Thoracic aorta (tissue), 2 donors: Measurements from ENCODE around the gene DISC1. TPM values are rescaled to one million over a fixed set of nuclear protein-coding genes. Genes with fewer than 3 reads are reported as not detected.
"Not testable (repeated sequence)": the region's sequence is repeated elsewhere in the genome, so short reads cannot be mapped to it uniquely, and the experiment has no call there.

Source experiments
- ATAC-seq: fragments of 150-250 bp; one replicate; pipeline ENCODE4 v1.8.0; 2017; ENCODE audit warnings: low read depth; ENCODE audit not compliant: insufficient number of reproducible peaks, low FRiP score
- DNase-seq: peaks from one replicate; pipeline ENCODE4 v3.0.0-alpha.2; 2020; ENCODE audit warnings: low spot score
- H3K27ac ChIP-seq, 2 donors: fragments of 200-600 bp; sonication (generic); 1 replicate in 1 of 2; 2 replicates in 1 of 2; pipeline ENCODE4 v1.5.1; 2016; ENCODE audit warnings: mild to moderate bottlenecking in 2 of 2, moderate library complexity in 2 of 2
- H3K27me3 ChIP-seq: fragments of 200-600 bp; sonication (generic); replicated peaks from 2 replicates; pipeline ENCODE4 v1.6.0; 2016; ENCODE audit warnings: mild to moderate bottlenecking; ENCODE audit not compliant: insufficient read depth
- H3K36me3 ChIP-seq: fragments of 200-600 bp; sonication (generic); one replicate; pipeline ENCODE4 v1.5.1; 2016
- H3K4me1 ChIP-seq, 2 donors: fragments of 200-600 bp; sonication (generic); 1 replicate in 1 of 2; 2 replicates in 1 of 2; pipeline versions ENCODE4 v1.5.1 to v1.6.0; 2016; ENCODE audit warnings: low read depth in 2 of 2, mild to moderate bottlenecking in 1 of 2; ENCODE audit not compliant: control insufficient read depth in 1 of 2
- H3K4me3 ChIP-seq: fragments of 200-600 bp; sonication (generic); 2 replicates; pipeline ENCODE4 v1.5.1; 2016; ENCODE audit warnings: mild to moderate bottlenecking
- H3K9me3 ChIP-seq: fragments of 200-600 bp; sonication (generic); 2 replicates; pipeline ENCODE4 v1.5.1; 2016
- total RNA-seq, 2 donors: library from RNA; depleted of rRNA; stranded (reverse); fragments of >200 nt; gene quantifications; one replicate each; pipeline versions ENCODE4 v1.1.0 to v1.2.3, GENCODE V29; 2016
- TF ChIP-seq, protein P1 (sequence below): fragments of 200-600 bp; sonication (generic); IDR thresholded peaks from one replicate; pipeline ENCODE4 v1.5.1; 2019; ENCODE audit warnings: antibody characterized with exemption

Gene DISC1
- total RNA-seq, 2 donors from 2014 or later: 13.1 to 26.9 TPM

DNA sequence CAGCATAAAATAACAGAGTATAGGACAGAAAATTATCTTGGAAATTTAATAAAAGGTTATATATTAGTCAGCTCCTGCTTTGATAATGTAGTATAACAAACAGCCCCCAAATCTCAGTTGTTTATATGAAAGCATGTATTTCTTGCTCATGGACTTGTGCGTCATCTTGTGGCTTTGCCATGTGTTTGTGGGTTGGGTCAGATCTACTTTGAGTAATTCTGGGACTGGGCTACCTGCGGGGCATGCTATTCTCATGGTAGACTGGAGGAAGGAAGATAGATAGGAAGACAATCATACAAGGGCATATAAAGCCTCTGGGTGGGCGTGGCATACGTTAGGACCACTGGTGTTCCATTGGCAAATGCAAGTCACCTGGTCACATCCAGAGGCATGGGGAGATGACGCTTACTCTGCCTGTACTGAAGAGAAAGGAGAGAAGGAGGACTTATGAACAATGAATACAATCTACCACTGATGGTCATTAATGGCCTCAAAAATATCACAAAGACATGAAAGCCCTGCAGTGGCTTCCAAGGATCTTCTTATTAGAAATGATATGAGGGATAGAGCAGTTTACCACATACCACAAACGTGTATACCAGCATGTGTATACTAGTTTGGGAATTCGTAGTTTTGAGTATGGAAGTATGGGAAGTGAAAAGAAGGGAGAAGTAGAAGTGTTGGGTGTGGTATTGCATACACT, 267.0 kb downstream of the DISC1 start:
- H3K27me3 ChIP-seq: no peaks in the 10 kb centered on the region
- no peaks in the 10 kb centered on the region for H3K4me1 ChIP-seq
- ATAC-seq (no peak), DNase-seq (no peak)
- TF ChIP-seq, protein P1, sequence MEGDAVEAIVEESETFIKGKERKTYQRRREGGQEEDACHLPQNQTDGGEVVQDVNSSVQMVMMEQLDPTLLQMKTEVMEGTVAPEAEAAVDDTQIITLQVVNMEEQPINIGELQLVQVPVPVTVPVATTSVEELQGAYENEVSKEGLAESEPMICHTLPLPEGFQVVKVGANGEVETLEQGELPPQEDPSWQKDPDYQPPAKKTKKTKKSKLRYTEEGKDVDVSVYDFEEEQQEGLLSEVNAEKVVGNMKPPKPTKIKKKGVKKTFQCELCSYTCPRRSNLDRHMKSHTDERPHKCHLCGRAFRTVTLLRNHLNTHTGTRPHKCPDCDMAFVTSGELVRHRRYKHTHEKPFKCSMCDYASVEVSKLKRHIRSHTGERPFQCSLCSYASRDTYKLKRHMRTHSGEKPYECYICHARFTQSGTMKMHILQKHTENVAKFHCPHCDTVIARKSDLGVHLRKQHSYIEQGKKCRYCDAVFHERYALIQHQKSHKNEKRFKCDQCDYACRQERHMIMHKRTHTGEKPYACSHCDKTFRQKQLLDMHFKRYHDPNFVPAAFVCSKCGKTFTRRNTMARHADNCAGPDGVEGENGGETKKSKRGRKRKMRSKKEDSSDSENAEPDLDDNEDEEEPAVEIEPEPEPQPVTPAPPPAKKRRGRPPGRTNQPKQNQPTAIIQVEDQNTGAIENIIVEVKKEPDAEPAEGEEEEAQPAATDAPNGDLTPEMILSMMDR: no peak
- no peaks in the 10 kb centered on the region for H3K36me3 ChIP-seq
- no peak overlapping the region for H3K27ac ChIP-seq
- H3K9me3 ChIP-seq: no peaks in the 10 kb centered on the region
- no peak overlapping the region for H3K4me3 ChIP-seq

DNA sequence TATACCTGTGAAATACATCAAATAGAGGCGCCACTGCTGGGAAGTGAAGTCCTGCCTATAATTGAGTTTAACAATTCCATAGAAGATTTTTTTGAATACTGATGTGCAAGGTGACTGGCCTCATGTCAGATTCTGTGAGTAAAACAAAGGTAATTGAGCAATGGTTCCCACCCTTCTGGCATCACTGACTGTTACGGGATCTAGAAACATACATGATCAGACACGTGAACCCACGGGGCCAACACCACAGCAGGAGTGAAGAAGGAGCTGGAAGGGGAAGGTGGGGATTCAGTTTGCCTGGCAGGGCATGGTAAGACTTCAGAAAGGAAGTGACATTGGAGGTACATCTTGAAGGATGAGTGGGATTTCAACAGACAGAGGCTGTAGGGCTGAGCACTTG, 270.2 kb downstream of the DISC1 start:
- TF ChIP-seq, protein P1: no peak
- H3K27me3 ChIP-seq: no peaks in the 10 kb centered on the region
- no peak overlapping the region for H3K4me3 ChIP-seq
- no peaks in the 10 kb centered on the region for H3K36me3 ChIP-seq
- no peak overlapping the region for H3K27ac ChIP-seq
- H3K9me3 ChIP-seq: no peaks in the 10 kb centered on the region
- no peak for ATAC-seq
- no peak for DNase-seq
- no peaks in the 10 kb centered on the region for H3K4me1 ChIP-seq

DNA sequence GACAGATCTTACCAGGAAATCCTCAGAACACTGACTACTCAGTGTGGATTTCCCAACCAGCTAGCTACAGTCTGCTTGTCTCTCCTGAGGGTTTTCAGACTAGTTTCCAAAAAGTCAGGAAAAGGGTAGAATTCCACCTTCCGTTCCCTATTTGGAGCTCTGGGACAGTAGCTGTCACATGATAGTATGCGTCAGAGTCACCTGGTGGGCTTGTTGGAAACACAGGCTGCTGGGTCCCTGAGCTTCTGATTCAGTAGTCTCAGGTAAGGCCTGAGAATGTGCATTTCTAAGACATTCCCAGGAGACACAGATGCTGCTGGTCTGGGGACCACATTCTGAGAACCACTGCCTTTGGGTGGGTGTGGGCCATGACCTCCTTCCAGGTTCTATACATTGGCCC, 272.5 kb downstream of the DISC1 start:
- Histone ChIP-seq H3K36me3 (no peaks in the 10 kb centered on the region), H3K9me3 (no peaks in the 10 kb centered on the region), H3K27me3 (no peaks in the 10 kb centered on the region), H3K4me3 (no peak overlapping the region), H3K4me1 (no peaks in the 10 kb centered on the region), H3K27ac (no peak overlapping the region)
- TF ChIP-seq, protein P1: no peak
- no peak for DNase-seq
- no peak for ATAC-seq

DNA sequence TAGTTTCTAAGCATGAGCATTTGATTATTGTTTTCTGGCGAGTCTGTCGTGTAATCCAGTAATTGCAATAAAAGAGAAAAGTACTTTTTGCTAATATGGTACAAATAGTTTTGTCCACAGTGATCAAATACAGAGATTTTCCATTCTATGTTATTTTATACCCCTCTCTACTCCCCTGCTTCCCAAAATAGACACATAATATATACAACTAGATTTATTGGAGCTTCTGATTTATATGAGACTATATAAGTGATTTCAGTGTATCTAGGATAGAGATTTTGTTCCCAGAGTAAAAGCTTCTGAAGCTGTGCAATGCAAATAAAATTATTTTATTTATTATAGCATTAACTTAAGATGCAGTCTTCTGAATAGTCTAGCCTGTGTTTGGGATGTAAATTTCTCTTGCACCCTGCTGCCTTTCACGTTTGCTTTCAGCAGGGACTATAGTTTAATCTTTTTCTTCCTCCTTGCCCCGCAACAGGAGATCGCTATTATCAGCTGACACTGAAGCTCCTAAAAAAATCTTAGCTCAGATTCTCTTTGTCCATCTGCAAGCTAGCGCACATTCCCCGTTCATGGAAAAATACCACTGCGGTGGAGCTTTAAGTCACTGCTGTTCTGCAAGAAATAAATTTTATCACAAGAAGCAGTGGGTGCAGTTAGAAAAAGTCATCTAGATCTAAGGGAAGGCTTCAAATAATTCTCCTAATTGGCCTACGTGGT, 273.3 kb downstream of the DISC1 start:
- no peak for ATAC-seq
- Histone ChIP-seq H3K36me3 (no peaks in the 10 kb centered on the region), H3K4me3 (no peak overlapping the region), H3K27me3 (no peaks in the 10 kb centered on the region), H3K9me3 (no peaks in the 10 kb centered on the region), H3K27ac (no peak overlapping the region), H3K4me1 (no peaks in the 10 kb centered on the region)
- TF ChIP-seq, protein P1: no peak
- no peak for DNase-seq

DNA sequence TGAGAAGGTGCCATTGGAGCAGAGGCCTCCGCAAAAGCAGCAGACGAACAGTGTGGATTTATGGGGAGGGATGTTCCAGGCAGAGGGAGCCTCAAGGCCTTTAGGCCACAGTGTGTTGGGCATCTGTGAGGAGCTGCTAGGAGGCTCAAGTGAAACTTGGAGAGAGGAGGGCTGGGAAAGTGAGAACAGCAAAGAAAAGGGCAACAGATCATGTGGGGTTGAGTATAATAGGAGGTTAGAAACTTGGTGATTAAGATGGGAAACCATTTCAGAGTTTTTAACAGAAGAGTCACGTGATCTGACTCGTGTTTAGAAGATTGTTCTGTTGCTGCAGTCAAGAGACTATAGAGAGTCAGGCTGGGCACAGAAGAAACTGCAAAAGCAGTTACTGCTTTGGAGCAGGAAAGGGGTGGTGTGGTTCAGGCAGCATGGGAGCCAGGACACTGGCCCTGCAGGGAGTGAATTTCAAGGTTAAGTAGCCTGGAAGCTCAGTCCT, 277.0 kb downstream of the DISC1 start:
- Histone ChIP-seq H3K9me3 (no peaks in the 10 kb centered on the region), H3K4me3 (no peak overlapping the region), H3K36me3 (no peaks in the 10 kb centered on the region), H3K4me1 (no peaks in the 10 kb centered on the region), H3K27ac (no peak overlapping the region), H3K27me3 (no peaks in the 10 kb centered on the region)
- DNase-seq (no peak), ATAC-seq (no peak)
- TF ChIP-seq, protein P1: no peak

DNA sequence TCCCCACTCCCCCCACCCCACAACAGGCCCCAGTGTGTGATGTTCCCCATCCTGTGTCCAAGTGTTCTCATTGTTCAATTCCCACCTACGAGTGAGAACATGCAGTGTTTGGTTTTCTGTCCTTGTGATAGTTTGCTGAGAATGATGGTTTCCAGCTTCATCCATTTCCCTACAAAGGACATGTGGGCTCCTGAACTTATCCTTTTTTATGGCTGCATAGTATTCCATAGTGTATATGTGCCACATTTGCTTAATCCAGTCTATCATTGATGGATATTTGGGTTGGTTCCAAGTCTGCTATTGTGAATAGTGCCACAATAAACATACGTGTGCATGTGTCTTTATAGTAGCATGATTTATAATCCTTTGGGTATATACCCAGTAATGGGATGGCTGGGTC, 280.7 kb downstream of the DISC1 start:
- H3K36me3 ChIP-seq, H3K4me3 ChIP-seq, H3K27ac ChIP-seq, H3K4me1 ChIP-seq, H3K27me3 ChIP-seq, DNase-seq, ATAC-seq, H3K9me3 ChIP-seq: not testable (repeated sequence)
